Measurements from ENCODE around the gene CSF1.
"Not testable (repeated sequence)": the region's sequence is repeated elsewhere in the genome, so short reads cannot be mapped to it uniquely, and the experiment has no call there.

The CSF1 gene, protein sequence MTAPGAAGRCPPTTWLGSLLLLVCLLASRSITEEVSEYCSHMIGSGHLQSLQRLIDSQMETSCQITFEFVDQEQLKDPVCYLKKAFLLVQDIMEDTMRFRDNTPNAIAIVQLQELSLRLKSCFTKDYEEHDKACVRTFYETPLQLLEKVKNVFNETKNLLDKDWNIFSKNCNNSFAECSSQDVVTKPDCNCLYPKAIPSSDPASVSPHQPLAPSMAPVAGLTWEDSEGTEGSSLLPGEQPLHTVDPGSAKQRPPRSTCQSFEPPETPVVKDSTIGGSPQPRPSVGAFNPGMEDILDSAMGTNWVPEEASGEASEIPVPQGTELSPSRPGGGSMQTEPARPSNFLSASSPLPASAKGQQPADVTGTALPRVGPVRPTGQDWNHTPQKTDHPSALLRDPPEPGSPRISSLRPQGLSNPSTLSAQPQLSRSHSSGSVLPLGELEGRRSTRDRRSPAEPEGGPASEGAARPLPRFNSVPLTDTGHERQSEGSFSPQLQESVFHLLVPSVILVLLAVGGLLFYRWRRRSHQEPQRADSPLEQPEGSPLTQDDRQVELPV

DNA sequence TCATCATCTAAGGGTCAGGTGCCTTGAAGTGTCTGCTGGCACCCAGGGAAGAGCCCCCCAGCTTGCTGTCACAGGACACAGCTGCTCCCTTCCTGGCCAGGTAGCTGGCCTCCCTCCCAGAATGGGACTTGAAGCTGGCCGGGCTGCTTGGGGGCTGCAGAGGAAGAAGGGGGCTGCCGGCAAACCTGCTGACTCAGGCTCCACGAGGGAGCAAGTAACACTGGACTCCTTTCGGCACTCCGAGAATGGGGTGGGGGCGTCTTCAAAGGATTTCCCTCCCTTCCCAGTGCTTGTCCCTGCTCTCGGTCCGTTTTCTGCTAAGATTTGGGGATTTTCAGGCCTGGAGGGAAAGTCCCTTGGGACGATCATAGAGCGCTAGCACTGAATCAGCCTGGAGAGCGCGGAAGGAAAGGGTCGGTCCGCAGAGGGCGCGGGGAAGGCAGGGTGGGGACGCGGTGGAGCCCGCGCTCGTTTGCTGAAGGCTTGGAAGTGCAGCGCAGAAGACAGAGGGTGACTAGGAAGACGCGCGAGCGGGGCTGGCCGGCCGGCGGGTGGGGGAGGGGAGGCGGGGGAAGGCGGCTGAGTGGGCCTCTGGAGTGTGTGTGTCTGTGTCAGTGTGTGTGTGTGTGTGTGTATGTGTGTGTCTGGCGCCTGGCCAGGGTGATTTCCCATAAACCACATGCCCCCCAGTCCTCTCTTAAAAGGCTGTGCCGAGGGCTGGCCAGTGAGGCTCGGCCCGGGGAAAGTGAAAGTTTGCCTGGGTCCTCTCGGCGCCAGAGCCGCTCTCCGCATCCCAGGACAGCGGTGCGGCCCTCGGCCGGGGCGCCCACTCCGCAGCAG is at the start of gene CSF1:
CSF1 (plus strand) TSS at position 727 of the 840 bp plus-strand sequence. CDS start 175 bp downstream, outside the sequence.
- no peaks in the 10 kb centered on the region for H3K27me3 Mint-ChIP-seq
- H3K27ac Mint-ChIP-seq (ENCODE audit: low read depth), result peak within 1 kb of the TSS; percentile 80
- peaks cover 17% of the 10 kb centered on the region for H3K36me3 Mint-ChIP-seq (ENCODE audit: insufficient read depth)
- peak within 1 kb of the TSS; percentile 73 for H3K4me3 Mint-ChIP-seq
- peaks cover 65% of the 10 kb centered on the region for H3K4me1 Mint-ChIP-seq
- DNase-seq (ENCODE audit: low spot score in 2 of 2) (peak; percentile 43 to 60), ATAC-seq (replicated peaks; ENCODE audit: extremely low read depth, poor library complexity, severe bottlenecking) (peak; percentile 58)
- H3K9me3 Mint-ChIP-seq, result no peaks in the 10 kb centered on the region

DNA sequence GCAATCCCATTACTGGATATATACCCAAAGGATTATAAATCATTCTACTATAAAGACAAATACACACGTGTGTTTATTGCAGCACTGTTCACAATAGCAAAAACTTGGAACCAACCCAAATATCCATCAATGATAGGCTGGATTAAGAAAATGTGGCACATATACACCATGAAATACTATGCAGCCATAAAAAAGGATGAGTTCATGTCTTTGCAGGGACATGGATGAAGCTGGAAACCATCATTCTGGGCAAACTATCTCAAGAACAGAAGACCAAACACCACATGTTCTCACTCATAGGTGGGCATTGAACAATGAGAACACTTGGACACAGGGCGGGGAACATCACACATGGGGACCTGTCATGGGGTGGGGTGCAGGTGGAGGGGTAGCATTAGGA is 49.0 kb upstream of the CSF1 start:
- H3K27ac Mint-ChIP-seq (ENCODE audit: low read depth); H3K4me3 Mint-ChIP-seq; ATAC-seq (replicated peaks; ENCODE audit: extremely low read depth, poor library complexity, severe bottlenecking); DNase-seq (ENCODE audit: low spot score in 2 of 2); H3K36me3 Mint-ChIP-seq (ENCODE audit: insufficient read depth): not testable (repeated sequence)
- Mint-ChIP-seq H3K9me3 (peaks cover 14% of the 10 kb centered on the region), H3K27me3 (peaks cover 25% of the 10 kb centered on the region), H3K4me1 (peaks cover 12% of the 10 kb centered on the region)

DNA sequence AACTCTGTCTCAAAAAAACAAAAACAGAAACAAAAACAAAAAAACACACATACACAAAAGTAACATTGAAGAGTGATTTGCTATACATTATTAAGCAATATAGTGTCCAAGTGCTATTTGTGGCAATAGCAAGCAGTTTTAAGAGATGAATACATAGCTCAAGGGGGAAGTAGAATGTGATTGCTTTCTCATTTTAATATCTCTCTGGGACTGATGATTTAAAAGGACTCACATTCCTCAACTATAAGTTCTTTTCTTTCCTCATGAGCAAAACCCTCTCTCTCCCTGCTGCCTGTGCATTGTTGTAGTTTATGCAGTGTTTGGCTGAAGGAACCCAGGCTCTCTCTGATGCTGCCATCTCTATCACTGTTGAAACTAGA is 47.0 kb upstream of the CSF1 start:
- DNase-seq (ENCODE audit: low spot score in 2 of 2) (no peak), ATAC-seq (replicated peaks; ENCODE audit: extremely low read depth, poor library complexity, severe bottlenecking) (no peak)
- Mint-ChIP-seq H3K27ac (ENCODE audit: low read depth) (no peak overlapping the region), H3K4me3 (no peak overlapping the region), H3K4me1 (peaks cover 12% of the 10 kb centered on the region), H3K9me3 (peaks cover 14% of the 10 kb centered on the region), H3K27me3 (peaks cover 17% of the 10 kb centered on the region), H3K36me3 (ENCODE audit: insufficient read depth) (no peaks in the 10 kb centered on the region)

DNA sequence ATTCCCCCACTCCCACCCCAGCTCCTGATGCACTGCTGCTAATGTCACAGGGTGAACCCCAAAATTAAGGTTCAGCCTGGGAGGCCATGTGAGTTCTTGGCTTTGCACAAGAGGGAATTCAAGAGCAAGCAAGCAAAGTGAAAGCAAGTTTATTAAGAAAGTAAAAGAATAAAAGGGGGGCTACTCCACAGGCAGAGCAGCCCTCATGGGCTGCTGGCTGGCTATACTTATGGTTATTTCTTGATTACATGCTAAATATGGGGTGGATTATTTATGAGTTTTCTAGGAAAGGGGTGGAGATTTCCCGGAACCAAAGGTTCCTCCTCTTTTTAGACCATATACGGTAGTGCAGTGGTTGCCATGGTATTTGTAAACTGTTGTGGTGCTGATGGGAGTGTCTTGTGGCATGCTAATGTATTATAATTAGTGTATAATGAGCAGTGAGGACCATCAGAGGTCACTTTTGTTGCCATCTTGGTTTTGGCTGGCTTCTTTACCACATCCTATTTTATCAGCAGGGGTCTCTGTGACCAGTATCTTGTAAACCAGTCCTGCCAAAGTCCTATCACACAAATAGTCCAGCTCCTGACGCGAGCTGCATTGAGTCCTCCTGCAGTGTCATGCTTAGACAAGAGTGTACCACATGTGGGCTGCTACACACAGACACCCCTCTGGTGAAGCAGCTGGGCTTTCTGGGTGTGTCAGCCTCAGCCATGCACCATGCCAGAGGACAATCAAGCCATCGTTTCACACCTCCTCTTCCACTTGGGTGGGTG is 46.4 kb upstream of the CSF1 start:
- peaks cover 12% of the 10 kb centered on the region for H3K4me1 Mint-ChIP-seq
- no peak overlapping the region for H3K27ac Mint-ChIP-seq (ENCODE audit: low read depth)
- no peak overlapping the region for H3K4me3 Mint-ChIP-seq
- DNase-seq (ENCODE audit: low spot score in 2 of 2) (no peak), ATAC-seq (replicated peaks; ENCODE audit: extremely low read depth, poor library complexity, severe bottlenecking) (peak; percentile 24)
- peaks cover 14% of the 10 kb centered on the region for H3K9me3 Mint-ChIP-seq
- H3K27me3 Mint-ChIP-seq, result peaks cover 11% of the 10 kb centered on the region
- no peaks in the 10 kb centered on the region for H3K36me3 Mint-ChIP-seq (ENCODE audit: insufficient read depth)

DNA sequence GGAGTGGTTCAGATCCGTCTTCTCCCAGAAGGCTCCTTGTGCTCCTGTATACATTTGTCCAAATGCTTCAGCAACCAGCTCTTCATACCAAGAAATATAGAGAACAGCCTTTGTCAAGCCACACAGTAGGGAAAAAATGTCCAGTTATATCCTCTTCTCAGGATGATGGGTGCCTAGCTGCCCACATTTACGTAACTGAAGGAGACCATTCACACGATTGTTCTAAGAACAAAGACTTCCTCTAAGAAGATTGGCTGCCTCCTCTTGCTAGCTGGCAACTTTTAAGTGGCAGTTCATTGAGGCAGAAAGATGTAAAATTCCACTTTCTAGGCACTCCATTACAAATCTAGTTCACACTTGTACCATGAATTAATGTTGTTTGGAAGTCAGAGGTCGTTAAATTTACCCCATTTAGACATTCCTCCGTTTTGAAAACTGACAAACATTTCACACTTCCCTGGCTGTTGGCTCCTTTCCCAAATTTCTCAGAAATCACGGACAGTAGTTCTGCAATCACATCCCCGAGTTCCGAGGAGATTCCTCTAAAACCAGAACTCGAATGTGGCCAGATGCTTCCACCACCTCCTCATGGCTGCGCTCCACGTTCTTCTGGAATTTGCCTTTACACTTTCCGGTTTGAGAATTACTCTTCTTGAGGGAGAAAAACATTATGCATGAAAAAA is 45.6 kb upstream of the CSF1 start:
- H3K27ac Mint-ChIP-seq (ENCODE audit: low read depth), result no peak overlapping the region
- no peak for ATAC-seq (replicated peaks; ENCODE audit: extremely low read depth, poor library complexity, severe bottlenecking)
- peaks cover 3% of the 10 kb centered on the region for H3K27me3 Mint-ChIP-seq
- DNase-seq (ENCODE audit: low spot score in 2 of 2), result no peak
- H3K4me3 Mint-ChIP-seq, result no peak overlapping the region
- H3K36me3 Mint-ChIP-seq (ENCODE audit: insufficient read depth), result no peaks in the 10 kb centered on the region
- peaks cover 6% of the 10 kb centered on the region for H3K4me1 Mint-ChIP-seq
- peaks cover 10% of the 10 kb centered on the region for H3K9me3 Mint-ChIP-seq

DNA sequence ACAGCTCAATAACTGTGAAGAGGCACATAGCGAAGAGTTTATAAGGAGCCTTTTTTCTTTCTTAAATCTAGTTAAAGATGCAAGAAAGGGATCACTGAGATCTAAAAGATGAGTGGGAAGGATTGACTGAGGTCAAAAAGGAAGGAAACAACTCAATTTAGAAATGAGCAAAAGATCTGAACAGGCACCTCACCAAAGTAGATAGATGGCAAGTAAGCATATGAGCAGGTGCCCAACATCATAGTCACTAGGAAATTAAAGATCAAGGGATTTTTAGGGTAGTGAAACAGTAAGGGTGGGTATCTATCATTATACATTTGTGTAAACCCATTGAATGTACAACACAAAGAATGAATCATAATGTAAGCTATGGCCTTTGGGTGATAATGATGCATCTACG is 44.6 kb upstream of the CSF1 start:
- Mint-ChIP-seq H3K36me3 (ENCODE audit: insufficient read depth) (no peaks in the 10 kb centered on the region), H3K9me3 (peaks cover 5% of the 10 kb centered on the region), H3K27ac (ENCODE audit: low read depth) (no peak overlapping the region), H3K27me3 (no peaks in the 10 kb centered on the region), H3K4me1 (peaks cover 6% of the 10 kb centered on the region), H3K4me3 (no peak overlapping the region)
- DNase-seq (ENCODE audit: low spot score in 2 of 2), result no peak
- ATAC-seq (replicated peaks; ENCODE audit: extremely low read depth, poor library complexity, severe bottlenecking), result no peak

DNA sequence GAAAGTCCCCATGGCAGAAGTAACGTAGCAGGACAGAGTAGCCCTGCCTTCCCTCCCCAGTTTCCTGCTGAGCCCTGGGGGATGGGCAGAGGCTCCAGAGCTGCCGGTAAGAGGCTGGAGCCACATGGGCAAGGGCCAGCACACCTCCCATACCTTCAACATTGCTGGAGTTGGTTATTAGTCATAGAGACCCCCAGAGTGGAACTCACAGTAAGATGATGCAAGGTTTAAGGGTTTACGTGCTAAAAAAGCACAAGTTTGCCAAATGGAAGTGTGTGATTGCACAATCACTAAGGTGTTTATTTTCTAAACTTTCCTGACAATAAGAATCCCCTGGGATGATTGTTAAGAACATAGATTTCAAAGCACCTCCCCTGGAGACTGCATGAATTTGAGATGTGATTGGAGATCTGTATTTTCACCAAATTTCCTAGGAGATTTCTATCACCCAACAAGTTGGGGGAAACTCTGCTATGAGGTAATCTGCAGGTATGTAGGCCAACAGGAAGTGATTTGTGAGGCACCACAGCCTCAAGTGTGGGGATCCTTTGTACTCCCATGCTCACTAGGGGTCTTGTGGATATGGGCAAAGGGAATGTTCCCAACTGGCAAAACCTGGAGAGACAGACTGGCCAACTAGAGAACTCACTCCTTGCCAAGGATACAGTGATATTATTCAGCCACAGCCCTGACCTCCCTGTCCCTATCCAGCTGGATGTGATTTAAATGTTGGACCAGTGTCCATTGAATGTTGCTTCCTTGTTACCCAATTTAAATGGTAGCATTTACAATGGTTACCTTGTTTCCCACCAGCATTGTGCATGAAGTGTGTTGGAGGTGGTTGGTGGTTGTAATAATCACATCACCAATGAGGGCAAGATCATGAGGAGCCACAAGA is 37.1 kb upstream of the CSF1 start:
- Mint-ChIP-seq H3K27ac (ENCODE audit: low read depth) (no peak overlapping the region), H3K4me3 (no peak overlapping the region), H3K4me1 (peaks cover 6% of the 10 kb centered on the region), H3K9me3 (no peaks in the 10 kb centered on the region), H3K36me3 (ENCODE audit: insufficient read depth) (no peaks in the 10 kb centered on the region), H3K27me3 (peaks cover 33% of the 10 kb centered on the region)
- DNase-seq (ENCODE audit: low spot score in 2 of 2) (no peak), ATAC-seq (replicated peaks; ENCODE audit: extremely low read depth, poor library complexity, severe bottlenecking) (no peak)

DNA sequence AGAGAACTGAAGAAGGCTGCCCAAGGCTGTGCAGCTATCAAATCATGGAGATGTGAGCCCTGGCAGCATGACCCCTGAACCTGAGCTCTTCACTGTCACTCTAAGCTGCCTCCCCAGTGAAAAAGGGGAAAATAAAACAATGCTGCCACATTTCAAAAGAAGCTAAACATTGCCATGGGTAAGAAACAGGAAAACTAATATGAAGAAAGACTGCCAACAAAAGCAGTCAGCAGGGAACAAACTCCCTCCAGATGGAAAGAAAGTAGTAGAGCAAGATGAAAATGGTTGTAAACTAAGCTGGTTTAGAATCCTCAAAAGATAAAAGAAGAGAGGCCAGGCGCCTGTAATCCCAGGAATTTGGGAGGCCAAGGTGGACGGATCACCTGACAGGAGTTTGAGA is 36.2 kb upstream of the CSF1 start:
- Mint-ChIP-seq H3K4me1 (peaks cover 6% of the 10 kb centered on the region), H3K27me3 (peaks cover 33% of the 10 kb centered on the region), H3K36me3 (ENCODE audit: insufficient read depth) (no peaks in the 10 kb centered on the region), H3K27ac (ENCODE audit: low read depth) (no peak overlapping the region), H3K4me3 (no peak overlapping the region), H3K9me3 (no peaks in the 10 kb centered on the region)
- ATAC-seq (replicated peaks; ENCODE audit: extremely low read depth, poor library complexity, severe bottlenecking) (no peak), DNase-seq (ENCODE audit: low spot score in 2 of 2) (no peak)

DNA sequence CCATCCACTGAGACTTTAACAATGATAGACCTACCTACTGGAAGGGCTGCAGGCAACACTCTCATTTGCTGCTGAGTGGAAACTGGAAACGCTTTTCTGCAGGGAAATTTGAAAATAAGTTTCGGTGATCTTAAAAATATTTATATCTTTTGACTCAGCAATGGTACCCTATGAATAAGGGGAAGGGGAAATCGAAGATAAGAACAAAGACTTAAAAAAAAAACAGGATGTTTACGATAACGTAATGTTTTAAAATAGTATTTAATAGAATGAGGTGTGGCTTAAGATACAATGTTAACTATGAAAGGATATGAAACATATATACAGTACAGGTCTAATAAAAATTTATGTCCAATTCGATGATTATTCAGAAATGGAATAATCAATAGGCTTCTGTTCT is 34.8 kb upstream of the CSF1 start:
- no peaks in the 10 kb centered on the region for H3K9me3 Mint-ChIP-seq

DNA sequence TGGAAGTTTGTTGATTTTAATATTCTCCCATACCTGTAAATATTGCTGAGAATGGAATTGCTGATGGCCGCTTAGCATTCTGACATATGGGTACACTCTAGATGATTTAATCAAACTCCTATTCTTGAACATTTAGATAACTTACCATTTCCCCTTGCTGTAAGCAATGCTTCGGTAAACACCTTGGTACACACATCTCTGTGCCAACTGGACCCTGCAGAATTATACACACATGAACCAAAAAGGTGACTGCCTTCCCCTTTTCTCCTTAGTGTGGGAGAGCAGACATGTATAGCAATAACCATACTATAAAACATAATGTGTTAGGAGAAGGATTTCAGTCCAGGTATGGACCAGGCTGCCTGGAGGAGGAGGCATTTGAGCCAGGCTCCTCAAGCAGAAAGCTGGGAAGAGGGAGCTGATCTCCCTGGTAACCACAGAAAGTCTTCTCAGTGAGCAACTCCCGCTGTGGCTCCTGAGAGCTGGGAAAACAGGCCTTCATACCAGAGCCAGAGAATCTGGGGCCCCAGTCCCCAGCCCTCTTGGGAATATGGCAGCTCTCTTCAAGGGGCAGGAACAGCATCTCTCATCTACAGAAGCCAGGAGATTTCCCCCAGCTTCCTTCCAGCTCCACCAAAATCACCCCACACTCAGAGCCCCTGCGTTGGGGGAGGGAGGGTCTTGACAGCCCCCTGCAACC is 33.9 kb upstream of the CSF1 start:
- no peak for DNase-seq (ENCODE audit: low spot score in 2 of 2)
- ATAC-seq (replicated peaks; ENCODE audit: extremely low read depth, poor library complexity, severe bottlenecking), result no peak
- Mint-ChIP-seq H3K4me3 (no peak overlapping the region), H3K4me1 (peaks cover 6% of the 10 kb centered on the region), H3K27me3 (peaks cover 33% of the 10 kb centered on the region), H3K27ac (ENCODE audit: low read depth) (no peak overlapping the region), H3K9me3 (no peaks in the 10 kb centered on the region), H3K36me3 (ENCODE audit: insufficient read depth) (no peaks in the 10 kb centered on the region)

More for the DNA sequence above, 34.8 kb upstream of the CSF1 start:
- ATAC-seq (replicated peaks; ENCODE audit: extremely low read depth, poor library complexity, severe bottlenecking) (no peak), DNase-seq (ENCODE audit: low spot score in 2 of 2) (no peak)
- Mint-ChIP-seq H3K27ac (ENCODE audit: low read depth) (no peak overlapping the region), H3K4me3 (no peak overlapping the region), H3K36me3 (ENCODE audit: insufficient read depth) (no peaks in the 10 kb centered on the region), H3K27me3 (peaks cover 33% of the 10 kb centered on the region), H3K4me1 (peaks cover 6% of the 10 kb centered on the region)

DNA sequence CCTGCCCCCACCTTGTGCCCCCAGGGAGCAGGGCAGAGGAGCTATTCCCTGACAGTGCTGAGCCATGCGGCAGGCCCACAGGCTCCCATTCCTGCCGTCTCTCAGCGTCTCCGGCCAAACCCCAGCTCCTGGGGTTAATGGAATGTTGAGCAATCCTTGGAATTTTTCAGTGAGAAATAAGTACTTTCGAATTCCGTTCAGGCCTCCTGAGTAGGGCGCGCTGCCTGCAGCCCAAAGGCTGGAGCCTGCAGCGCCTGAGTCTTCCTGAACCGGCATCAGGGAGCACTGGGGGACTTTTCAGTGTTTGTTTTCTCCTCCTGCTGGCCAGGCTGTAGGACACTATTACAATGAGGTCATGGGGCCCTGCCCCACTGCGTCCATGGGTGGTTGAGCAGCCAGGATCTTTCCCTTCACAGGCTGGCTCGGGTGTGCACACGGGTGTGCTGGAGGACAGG is 33.3 kb upstream of the CSF1 start:
- DNase-seq (ENCODE audit: low spot score in 2 of 2) (no peak), ATAC-seq (replicated peaks; ENCODE audit: extremely low read depth, poor library complexity, severe bottlenecking) (no peak)
- Mint-ChIP-seq H3K9me3 (no peaks in the 10 kb centered on the region), H3K27me3 (peaks cover 33% of the 10 kb centered on the region), H3K4me1 (peaks cover 6% of the 10 kb centered on the region), H3K27ac (ENCODE audit: low read depth) (no peak overlapping the region), H3K4me3 (no peak overlapping the region), H3K36me3 (ENCODE audit: insufficient read depth) (no peaks in the 10 kb centered on the region)

Measured in central memory CD8-positive, alpha-beta T cell (primary cell).